GM18868 (cell line): ENCODE data around the gene NKIRAS2.
"Not testable (repeated sequence)": the region's sequence is repeated elsewhere in the genome, so short reads cannot be mapped to it uniquely, and the experiment has no call there.

ENCODE experiments used
- ATAC-seq: cut with Tn5 transposase; IDR thresholded peaks from one replicate; pipeline ENCODE4 v1.9.1; 2021; ENCODE audit warnings: mild to moderate bottlenecking, moderate library complexity; ENCODE audit not compliant: unreplicated experiment

The NKIRAS2 gene

DNA sequence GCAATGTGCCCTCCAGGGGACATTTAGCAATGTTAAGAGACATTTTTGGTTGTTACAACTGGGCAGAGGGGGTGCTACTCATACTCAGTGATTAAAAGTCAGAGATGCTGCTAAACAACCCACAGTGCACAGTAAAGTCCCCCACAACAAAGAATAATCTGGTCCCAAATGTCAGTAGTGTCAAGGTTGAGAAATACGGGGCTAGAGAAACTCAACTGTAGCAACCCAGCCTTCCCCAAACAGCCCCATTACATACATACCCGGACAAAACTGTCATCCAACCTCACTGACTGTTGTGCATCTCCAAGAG lies 23.1 kb upstream of the NKIRAS2 start:
- no peak for ATAC-seq

GRCh38 chr17:41998497-41998896 lies 21.4 kb upstream of the NKIRAS2 start:
- no peak for ATAC-seq

- ATAC-seq: no peak
These were observed 19.3 kb upstream of the NKIRAS2 start for GRCh38 chr17:42000413-42001133.

- ATAC-seq: no peak
These were observed 18.2 kb upstream of the NKIRAS2 start for GRCh38 chr17:42001729-42002128.

DNA sequence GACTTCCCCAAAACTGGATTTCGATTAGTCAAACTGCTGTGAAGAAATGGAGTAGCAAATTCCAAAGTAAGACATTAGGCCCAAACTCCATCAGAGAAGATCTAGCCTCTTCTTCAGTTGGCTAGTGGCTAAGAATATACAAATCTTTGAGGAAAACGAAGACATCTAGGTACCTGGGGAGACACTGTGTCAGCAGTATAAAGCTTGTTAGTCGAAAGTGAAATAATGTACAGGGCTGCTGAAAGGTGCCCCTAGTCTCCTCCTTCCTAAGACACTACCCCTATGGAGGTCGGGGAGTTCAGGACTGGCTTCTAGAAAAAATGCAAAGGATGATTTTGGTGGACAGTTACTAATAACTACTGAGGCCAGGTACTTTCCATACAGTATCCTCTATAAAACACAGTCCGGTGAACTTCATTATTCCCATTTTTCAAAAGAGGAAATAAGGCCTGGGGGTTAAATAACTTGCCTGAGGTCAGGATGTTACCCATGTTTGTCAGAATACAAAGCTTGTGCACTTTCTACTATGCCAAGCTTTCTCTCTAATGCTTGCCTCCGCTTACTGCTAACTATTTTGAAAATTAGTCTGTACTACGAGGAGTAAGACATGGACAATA lies 17.6 kb upstream of the NKIRAS2 start:
- no peak for ATAC-seq

DNA sequence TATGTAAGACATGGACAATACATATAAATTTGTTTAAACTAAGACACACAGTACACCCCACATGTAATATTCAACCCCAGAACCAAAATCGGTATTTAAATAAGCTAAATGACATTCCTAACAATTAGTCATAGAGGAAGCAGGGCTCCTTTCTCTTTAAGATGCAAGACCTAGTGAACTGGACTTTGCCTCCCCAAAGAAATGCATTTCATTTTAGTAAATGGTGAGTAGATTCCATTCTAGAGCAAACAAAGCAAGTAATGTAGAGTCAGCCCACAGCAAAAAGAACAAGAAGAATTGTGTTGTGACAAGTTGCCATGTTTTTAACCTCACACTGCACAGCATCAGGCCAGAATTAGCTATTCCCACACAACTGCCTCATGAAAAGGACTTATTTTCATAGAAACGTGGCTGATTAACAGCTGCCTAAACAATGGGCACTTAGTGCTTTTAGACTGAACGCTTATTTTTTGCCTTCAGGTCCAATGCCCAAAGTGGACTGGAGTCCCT lies 17.0 kb upstream of the NKIRAS2 start:
- no peak for ATAC-seq

- ATAC-seq: no peak
These were observed 14.7 kb upstream of the NKIRAS2 start for GRCh38 chr17:42005166-42005565.

DNA sequence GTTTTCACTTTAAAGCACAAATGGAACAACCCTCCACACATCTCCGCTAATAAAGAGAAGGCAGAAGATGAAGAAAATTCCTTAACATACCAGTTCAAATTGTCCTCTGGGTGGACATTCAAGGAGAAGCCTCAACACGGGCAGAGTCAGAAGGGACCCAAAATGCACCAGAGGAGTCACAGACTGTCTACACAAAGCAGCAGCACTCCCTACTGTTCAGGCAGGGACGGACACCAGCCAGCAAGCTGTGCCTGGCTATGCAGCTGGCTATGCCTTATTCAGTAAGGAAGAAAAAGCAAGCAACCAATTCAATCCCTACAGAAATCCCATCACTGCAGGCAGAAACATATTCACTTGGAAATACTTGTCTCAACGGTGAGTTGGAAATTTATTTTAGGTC lies 10.7 kb upstream of the NKIRAS2 start:
- ATAC-seq: no peak

- not testable (repeated sequence) for ATAC-seq
These were observed 9.6 kb upstream of the NKIRAS2 start for GRCh38 chr17:42010266-42010680.

DNA sequence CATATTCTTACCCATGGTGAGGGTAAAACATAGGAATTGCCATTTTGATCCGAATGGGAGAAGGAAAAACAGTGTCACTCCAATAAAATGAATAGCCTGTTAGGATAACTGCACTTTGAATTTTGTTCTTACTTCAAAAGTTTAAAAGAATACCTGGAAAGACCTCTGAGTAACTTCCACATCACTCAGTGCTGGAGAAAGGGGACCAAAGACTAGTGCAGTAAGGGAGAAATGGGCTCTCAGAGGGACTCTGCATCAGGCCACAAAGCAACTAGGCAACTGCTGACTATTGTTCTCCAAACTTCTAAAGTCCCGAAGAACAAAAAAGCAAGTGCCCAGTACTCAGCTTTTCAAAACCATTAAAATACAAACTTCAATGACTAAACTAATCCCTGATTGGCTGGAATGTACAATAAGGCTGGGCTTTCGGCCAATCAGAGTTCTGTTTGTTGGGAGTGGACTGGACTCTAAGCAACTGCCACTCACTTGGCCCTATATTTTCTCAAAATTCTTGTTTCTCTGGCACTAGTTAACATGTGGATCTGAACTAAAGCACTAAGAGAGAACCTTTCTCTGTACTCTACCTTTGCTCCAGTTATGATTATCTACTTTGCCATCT lies 8.9 kb upstream of the NKIRAS2 start:
- no peak for ATAC-seq

DNA sequence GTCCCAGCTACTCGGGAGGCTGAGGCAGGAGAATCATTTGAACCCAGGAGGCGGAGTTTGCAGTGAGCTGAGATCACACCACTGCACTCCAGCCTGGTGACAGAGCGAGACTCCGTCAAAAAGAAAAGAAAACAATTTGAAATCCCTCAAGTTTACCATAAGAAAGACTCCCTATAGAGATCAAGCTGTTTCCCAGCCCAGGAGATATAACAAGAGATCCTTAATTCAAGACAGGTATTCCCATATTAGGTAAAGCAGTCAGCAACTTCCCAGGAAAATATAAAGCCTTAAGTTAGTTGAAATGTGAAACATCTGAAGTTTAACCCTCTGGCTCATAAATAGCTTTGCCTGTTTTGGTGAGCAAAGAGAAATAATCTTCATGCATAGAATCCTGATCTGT lies 7.5 kb upstream of the NKIRAS2 start:
- not testable (repeated sequence) for ATAC-seq

DNA sequence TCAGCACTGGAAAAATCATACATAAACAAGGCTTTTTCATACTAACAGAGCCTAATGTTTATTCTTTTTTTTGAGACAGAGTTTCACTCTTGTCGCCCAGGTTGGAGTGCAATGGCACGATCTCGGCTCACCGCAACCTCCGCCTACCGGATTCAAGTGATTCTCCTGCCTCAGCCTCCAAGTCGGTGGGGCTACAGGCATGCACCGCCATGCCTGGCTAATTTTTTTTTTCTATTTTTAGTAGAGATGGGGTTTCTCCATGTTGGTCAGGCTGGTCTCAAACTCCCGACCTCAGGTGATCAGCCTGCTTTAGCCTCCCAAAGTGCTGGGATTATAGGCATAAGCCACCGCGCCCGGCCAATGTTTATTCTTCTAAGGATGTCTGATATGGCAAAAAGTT lies 6.2 kb upstream of the NKIRAS2 start:
- ATAC-seq: not testable (repeated sequence)

DNA sequence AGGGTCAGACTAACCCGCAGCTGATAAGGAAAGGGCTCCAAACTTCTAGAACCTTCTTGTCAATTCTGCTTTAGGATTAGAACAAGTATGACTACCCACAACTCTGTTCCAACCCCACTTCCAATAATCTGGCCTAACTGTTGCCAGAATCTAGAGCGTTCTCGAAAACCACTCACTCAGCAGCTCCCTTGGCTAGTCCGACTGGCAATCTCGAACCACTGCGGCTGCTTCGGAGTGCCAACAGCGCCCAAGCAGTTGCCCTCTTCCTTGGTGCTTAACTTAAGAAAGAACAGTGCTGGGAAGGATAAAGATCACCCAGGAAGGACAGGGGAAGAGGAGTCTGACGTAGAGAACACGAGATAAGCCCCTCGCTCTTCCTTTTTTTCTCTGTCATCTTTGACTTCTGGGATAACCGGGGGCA lies 3.5 kb upstream of the NKIRAS2 start:
- no peak for ATAC-seq

- ATAC-seq: peak; percentile 82
These were observed 2.7 kb upstream of the NKIRAS2 start, which contains the start of gene DNAJC7 for GRCh38 chr17:42016941-42017865. DNAJC7 (minus strand) TSS chr17:42017439; CDS start chr17:42017416, 23 bp downstream.

DNA sequence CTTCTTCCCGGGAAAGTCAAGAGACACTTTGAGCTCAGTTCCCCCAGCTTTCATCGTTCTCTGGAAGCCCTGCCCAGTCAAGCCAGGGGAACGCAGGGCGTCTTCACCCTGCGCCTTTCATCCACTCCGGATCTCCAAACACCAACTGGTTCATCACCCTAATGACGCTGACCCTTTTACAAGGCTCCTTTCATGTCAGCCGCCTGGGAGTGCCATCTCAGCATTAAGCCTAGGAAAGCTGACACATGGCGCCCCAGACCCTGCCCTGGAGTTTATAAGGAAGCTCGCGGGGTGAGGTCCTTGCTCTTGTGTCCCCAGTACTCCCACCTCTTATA lies 2.1 kb upstream of the NKIRAS2 start:
- peak; percentile 5 for ATAC-seq

GRCh38 chr17:42018339-42018738 lies 1.6 kb upstream of the NKIRAS2 start:
- no peak for ATAC-seq

DNA sequence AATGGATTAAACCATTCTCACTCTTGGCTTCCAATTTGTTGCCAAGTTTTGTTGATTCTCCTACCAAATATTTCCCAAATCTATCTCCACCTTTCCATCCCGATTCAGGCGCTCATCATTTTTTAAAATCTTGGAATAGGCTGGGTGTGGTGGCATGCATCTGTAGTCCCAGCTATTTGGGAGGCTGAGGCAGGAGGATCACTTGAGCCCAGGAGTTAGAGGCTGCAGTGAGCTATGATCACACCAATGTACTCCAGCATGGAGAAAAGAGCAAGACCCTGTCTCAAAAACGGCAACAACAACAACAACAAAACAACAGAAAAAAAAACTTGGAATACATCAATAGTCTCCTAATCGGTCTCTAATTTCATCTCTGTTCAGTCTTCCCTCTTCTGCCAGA lies 902 bp upstream of the NKIRAS2 start:
- no peak for ATAC-seq

GRCh38 chr17:42020845-42021244 lies 955 bp downstream of the NKIRAS2 start:
- ATAC-seq: not testable (repeated sequence)

DNA sequence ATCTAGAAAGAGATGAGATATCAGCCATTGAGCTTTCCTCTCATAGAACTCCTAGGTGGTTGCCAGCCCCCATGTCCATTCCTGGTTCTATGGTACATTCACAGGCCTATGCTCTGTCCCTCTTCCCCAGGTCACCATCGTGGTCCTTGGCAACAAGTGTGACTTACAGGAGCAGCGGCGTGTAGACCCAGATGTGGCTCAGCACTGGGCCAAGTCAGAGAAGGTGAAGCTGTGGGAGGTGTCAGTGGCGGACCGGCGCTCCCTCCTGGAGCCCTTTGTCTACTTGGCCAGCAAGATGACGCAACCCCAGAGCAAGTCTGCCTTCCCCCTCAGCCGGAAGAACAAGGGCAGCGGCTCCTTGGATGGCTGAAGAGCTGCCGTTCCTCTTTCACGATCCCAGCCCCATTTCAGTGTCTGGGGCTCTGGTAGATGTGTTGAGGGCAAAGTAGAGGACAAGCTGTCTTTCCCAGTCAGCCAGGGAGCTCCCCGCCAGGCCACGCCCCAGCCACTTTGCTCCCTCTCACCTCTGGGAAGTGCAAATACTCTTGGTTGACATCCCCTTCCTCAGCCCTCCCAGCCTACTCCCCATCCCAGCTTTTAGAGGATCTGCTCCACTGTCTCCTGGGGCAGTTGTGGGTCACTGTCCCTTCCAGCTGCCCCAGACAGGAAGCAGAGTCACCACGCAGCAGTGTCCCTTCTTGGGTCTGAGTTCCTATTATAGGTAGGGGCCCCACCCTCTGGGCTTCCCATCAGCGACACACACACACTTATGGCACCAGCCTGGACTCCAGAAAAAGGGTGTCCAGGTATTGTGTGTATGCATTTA lies 3.8 kb downstream of the NKIRAS2 start:
- no peak for ATAC-seq

GRCh38 chr17:42025191-42025579 lies 5.3 kb downstream of the NKIRAS2 start:
- peak; percentile 10 for ATAC-seq
